ENCODE results near the gene CEACAM6. TPM values are rescaled to one million over a fixed set of nuclear protein-coding genes. Genes with fewer than 3 reads are reported as not detected.

The CEACAM6 gene
- total RNA-seq, 6 donors from 2014 or later, result 140 to 651 (median 539) TPM

GRCh38 chr19:41792513-41793413, 37.4 kb downstream of the CEACAM6 start:
- Histone ChIP-seq H3K27ac (peak overlapping the region; percentile 7 to 76 (median 26)), H3K4me1 (peaks cover 0 to 14% (median 2%) of the 10 kb centered on the region in 4 donors), H3K4me3 (no peak overlapping the region), H3K36me3 (no peaks in the 10 kb centered on the region), H3K9me3 (no peaks in the 10 kb centered on the region), H3K27me3 (no peaks in the 10 kb centered on the region)
- TF ChIP-seq EP300 (IDR thresholded peaks at IDR 0.05), result no peak
- peak; percentile 32 to 68 (median 54) for TF ChIP-seq CTCF (IDR thresholded peaks at IDR 0.05)
- TF ChIP-seq POLR2A (IDR thresholded peaks at IDR 0.05), result no peak
- TF ChIP-seq POLR2AphosphoS5 (IDR thresholded peaks at IDR 0.05), result no peak
- DNase-seq (peak in 1 of 2 donors; percentile 77), ATAC-seq (ENCODE audit: low FRiP score in 2 of 2) (peak; percentile 59 to 84)
- 24 to 30% methylated on average over 20 to 22 of the region's 22 CpGs for WGBS, 2 donors

- no peaks in the 10 kb centered on the region for H3K36me3 ChIP-seq
- peak overlapping the region in 2 of 4 donors; percentile 26 to 76 for H3K27ac ChIP-seq
- peaks cover 0 to 14% (median 2%) of the 10 kb centered on the region in 4 donors for H3K4me1 ChIP-seq
Observed at GRCh38 chr19:41793414-41793727, 38.0 kb downstream of the CEACAM6 start.

GRCh38 chr19:41795031-41795461, 39.7 kb downstream of the CEACAM6 start:
- no peaks in the 10 kb centered on the region for H3K36me3 ChIP-seq
- H3K27me3 ChIP-seq, result no peaks in the 10 kb centered on the region
- H3K27ac ChIP-seq, result peak overlapping the region in 2 of 4 donors; percentile 14 to 17
- DNase-seq, result peak in 1 of 2 donors; percentile 75
- 38 to 42% methylated on average over 5 of the region's 5 CpGs for WGBS, 2 donors
- no peak overlapping the region for H3K4me3 ChIP-seq
- peak; percentile 73 to 86 for ATAC-seq (ENCODE audit: low FRiP score in 2 of 2)
- no peaks in the 10 kb centered on the region for H3K9me3 ChIP-seq
- peaks cover 0 to 14% (median 2%) of the 10 kb centered on the region in 4 donors for H3K4me1 ChIP-seq
- TF ChIP-seq EP300 (IDR thresholded peaks at IDR 0.05) (no peak), CTCF (IDR thresholded peaks at IDR 0.05) (peak; percentile 63 to 84 (median 78))

More at GRCh38 chr19:41793414-41793727, 38.0 kb downstream of the CEACAM6 start:
- Histone ChIP-seq H3K4me3 (no peak overlapping the region), H3K9me3 (no peaks in the 10 kb centered on the region), H3K27me3 (no peaks in the 10 kb centered on the region)
- ATAC-seq (ENCODE audit: low FRiP score in 2 of 2), result no peak
- DNase-seq, result no peak
- WGBS, 2 donors, result 0% methylated on average over 1 of the region's 1 CpG
- no peak for TF ChIP-seq EP300 (IDR thresholded peaks at IDR 0.05)
- TF ChIP-seq POLR2AphosphoS5 (IDR thresholded peaks at IDR 0.05), result no peak
- TF ChIP-seq POLR2A (IDR thresholded peaks at IDR 0.05), result no peak
- no peak for TF ChIP-seq CTCF (IDR thresholded peaks at IDR 0.05)

- TF ChIP-seq POLR2A (IDR thresholded peaks at IDR 0.05) (no peak), POLR2AphosphoS5 (IDR thresholded peaks at IDR 0.05) (no peak), EP300 (IDR thresholded peaks at IDR 0.05) (no peak), CTCF (IDR thresholded peaks at IDR 0.05) (no peak)
Observed at GRCh38 chr19:41796362-41796761, 41.0 kb downstream of the CEACAM6 start, which contains the start of gene CEACAM3. CEACAM3 (plus strand) TSS chr19:41796587; CDS start chr19:41796678, 91 bp downstream.

More at GRCh38 chr19:41796362-41796761, 41.0 kb downstream of the CEACAM6 start, which contains the start of gene CEACAM3:
- Histone ChIP-seq H3K9me3 (no peaks in the 10 kb centered on the region), H3K4me1 (peaks cover 0 to 13% (median 2%) of the 10 kb centered on the region in 4 donors), H3K36me3 (no peaks in the 10 kb centered on the region), H3K27me3 (no peaks in the 10 kb centered on the region), H3K27ac (peak within 1 kb of the TSS in 3 of 4 donors; percentile 67 to 81 (median 67)), H3K4me3 (peak within 1 kb of the TSS in 1 of 4 donors; percentile 5)
- ATAC-seq (ENCODE audit: low FRiP score in 2 of 2), result peak in 1 of 2 donors; percentile 27
- no peak for DNase-seq
